HG03066 (cell line): Measurements from ENCODE around the gene TRIM49D2.
"Not testable (repeated sequence)": the region's sequence is repeated elsewhere in the genome, so short reads cannot be mapped to it uniquely, and the experiment has no call there.

Experiments used
- ATAC-seq: cut with Tn5 transposase; IDR thresholded peaks from one replicate; pipeline ENCODE4 v1.9.1; 2021; ENCODE audit warnings: low read depth; ENCODE audit not compliant: unreplicated experiment

Gene TRIM49D2

GRCh38 chr11:89923764-89924163 is at the start of gene TRIM49D2:
TRIM49D2 (plus strand) TSS chr11:89924064; CDS start chr11:89926762, 2,698 bp downstream.
- not testable (repeated sequence) for ATAC-seq

GRCh38 chr11:89877511-89877910 is 46.4 kb upstream of the TRIM49D2 start:
- not testable (repeated sequence) for ATAC-seq

- not testable (repeated sequence) for ATAC-seq
These were observed 30.6 kb upstream of the TRIM49D2 start for GRCh38 chr11:89893245-89893644.

GRCh38 chr11:89900809-89901208 is 23.1 kb upstream of the TRIM49D2 start:
- ATAC-seq, result not testable (repeated sequence)

- ATAC-seq, result no peak
These were observed 1.6 kb upstream of the TRIM49D2 start, which contains the start of gene TRIM49D1 for GRCh38 chr11:89922195-89922660. TRIM49D1 (minus strand) TSS chr11:89922245; CDS start chr11:89917710, 4,535 bp downstream.

- not testable (repeated sequence) for ATAC-seq
These were observed 37.0 kb downstream of the TRIM49D2 start for GRCh38 chr11:89960833-89961232.

GRCh38 chr11:89965737-89966136 is 41.9 kb downstream of the TRIM49D2 start, which contains the start of gene TRIM64:
TRIM64 (plus strand) TSS chr11:89966037; CDS start chr11:89968504, 2,467 bp downstream.
- not testable (repeated sequence) for ATAC-seq
